Measurements from ENCODE around the gene GNAT1. TPM values are rescaled to one million over a fixed set of nuclear protein-coding genes. Genes with fewer than 3 reads are reported as not detected.

Gene GNAT1
- total RNA-seq, 1 donor: not detected

DNA sequence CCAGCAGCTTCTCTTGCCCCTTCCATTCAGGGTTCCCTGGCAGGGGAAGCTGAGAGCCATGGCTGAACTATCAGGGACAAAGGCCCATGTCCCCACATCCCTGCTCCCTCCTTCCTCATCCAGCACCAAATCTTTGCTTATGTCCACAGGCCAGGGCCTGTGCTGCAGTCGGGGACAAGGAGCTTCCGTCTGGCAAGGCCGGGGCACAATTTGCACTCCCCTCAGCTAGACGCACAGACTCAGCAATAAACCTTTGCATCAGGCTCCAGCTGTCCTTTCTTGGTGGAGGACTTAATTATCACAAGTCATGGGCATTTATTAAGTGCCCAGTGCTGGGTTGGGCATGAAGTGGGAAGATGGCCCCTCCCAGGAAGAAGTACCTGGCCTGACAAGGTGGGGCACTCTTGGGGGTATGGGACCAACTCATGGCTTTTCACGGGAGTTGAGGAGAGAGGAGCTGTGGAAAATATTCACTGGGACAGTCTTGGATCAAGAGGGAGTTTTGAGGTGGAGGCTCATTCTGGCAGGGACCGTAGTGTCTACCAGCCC, 4.9 kb downstream of the GNAT1 start:
- TF ChIP-seq, protein P1, sequence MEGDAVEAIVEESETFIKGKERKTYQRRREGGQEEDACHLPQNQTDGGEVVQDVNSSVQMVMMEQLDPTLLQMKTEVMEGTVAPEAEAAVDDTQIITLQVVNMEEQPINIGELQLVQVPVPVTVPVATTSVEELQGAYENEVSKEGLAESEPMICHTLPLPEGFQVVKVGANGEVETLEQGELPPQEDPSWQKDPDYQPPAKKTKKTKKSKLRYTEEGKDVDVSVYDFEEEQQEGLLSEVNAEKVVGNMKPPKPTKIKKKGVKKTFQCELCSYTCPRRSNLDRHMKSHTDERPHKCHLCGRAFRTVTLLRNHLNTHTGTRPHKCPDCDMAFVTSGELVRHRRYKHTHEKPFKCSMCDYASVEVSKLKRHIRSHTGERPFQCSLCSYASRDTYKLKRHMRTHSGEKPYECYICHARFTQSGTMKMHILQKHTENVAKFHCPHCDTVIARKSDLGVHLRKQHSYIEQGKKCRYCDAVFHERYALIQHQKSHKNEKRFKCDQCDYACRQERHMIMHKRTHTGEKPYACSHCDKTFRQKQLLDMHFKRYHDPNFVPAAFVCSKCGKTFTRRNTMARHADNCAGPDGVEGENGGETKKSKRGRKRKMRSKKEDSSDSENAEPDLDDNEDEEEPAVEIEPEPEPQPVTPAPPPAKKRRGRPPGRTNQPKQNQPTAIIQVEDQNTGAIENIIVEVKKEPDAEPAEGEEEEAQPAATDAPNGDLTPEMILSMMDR (IDR thresholded peaks at IDR 0.05; ENCODE audit: insufficient read depth, low read length): no peak
- DNase-seq (ENCODE audit: low read depth): no peak
- H3K4me3 ChIP-seq (ENCODE audit: low read depth, low read length): no peak overlapping the region

DNA sequence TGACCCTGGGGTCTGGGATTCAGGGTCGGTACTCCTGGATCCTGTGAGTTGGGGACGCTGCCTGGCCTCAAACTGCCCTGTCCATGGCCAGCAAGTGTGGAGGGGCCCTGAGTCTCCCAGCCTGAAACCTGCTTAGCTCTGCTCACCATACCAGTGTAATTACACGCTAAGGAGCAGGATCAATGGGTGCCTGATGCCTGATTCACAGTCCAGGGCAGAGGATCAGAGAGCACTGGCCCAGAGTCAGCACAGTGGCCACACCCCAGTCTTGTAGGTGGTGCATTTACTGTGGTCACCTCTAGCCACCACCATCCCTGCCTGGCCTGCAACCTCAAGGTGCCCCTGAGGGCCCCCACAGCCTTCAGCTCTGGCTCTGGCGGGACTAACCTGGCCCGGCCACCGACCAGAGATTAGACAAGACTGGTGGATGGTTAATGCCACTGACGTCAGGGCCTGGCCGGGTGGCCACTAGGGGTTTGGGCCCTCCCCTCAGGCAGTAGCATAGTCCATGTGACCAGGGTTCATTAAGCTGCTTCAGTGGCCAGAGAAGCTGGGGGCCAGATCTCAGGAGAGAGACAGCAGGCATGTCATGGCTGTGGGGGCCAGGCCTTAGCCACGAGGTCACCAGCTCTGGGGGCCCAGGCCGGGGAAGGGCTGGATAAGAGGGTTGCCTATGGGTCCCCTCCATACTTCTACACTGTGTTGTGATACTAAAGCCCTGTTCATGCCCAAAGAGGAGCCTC, 10.3 kb downstream of the GNAT1 start:
- no peak for DNase-seq (ENCODE audit: low read depth)
- TF ChIP-seq, protein P1 (IDR thresholded peaks at IDR 0.05; ENCODE audit: insufficient read depth, low read length): no peak

DNA sequence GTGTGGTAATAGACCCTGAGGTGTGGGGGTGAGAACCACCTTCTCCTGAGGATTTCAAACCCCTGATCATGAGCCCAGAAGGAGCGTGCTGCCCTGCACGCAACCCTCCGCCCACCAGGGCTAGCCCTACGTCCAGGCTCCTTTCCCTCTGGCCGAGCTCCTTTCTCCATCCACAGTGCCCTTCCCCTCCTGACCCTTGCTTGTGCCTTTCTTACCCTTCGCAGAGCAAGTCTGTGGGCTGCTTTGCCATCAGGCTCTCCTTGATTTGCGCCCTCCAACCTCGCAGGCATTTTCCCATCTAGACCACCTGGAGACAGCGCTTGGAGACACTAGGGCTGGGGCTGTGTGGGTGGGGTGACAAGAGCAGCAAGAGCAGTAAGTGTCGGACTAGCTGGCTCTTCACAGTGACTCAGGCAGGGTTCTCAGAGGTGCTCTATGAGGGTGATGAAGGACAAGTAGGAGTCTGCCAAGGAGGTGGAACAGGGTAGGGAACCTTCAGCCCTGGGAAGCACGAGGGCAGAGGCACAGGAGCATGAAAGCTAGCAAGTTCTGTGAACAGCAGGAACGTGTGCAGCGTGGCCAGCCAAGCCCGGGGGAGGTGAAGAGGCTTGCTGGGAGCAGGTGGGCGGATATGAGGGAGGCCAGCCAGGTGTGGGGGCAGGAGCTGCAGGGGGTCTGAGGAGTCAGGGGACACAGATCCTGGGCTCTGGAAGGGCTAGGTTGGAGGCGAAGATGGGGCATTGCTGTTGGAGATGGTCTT, 11.1 kb downstream of the GNAT1 start:
- H3K4me3 ChIP-seq (ENCODE audit: low read depth, low read length): no peak overlapping the region
- TF ChIP-seq, protein P1 (IDR thresholded peaks at IDR 0.05; ENCODE audit: insufficient read depth, low read length): no peak
- no peak for DNase-seq (ENCODE audit: low read depth)

More for the DNA sequence above, 10.3 kb downstream of the GNAT1 start:
- H3K4me3 ChIP-seq (ENCODE audit: low read depth, low read length): no peak overlapping the region

DNA sequence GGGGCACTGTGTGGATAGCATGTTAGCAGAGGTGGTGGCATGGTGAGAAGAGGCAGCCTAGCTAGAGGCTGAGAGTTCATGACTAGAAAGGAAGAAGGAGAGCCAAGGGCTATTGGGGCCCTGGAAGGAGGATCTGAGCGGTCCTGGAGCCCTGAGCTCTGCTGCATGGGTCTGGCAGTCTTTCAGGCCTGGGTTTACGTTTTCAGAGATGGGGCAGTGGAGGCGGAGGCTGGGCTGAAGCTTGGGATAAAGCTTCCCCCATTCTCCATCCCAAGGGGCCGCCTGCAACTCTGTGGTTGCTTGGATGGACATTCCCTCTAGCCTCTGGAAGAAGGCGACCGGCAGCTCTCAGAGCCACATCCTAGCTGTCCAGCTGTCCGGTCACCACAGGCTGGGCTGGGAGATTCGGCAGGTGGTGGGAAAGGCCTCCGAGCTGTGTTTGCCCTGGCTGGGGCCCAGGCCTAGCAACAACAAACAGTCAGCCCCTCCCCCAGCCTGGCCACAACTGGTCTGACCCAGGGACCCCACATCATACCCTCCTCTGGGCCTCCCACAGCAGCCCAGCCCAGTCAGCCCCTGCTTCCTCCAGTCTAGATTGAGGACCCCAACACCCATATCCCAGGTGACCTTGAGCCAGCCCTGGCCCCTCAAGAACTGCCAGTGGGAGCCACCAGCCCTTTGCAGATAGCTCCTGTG, 11.9 kb downstream of the GNAT1 start:
- TF ChIP-seq, protein P1 (IDR thresholded peaks at IDR 0.05; ENCODE audit: insufficient read depth, low read length): no peak
- DNase-seq (ENCODE audit: low read depth): no peak
- H3K4me3 ChIP-seq (ENCODE audit: low read depth, low read length): no peak overlapping the region

DNA sequence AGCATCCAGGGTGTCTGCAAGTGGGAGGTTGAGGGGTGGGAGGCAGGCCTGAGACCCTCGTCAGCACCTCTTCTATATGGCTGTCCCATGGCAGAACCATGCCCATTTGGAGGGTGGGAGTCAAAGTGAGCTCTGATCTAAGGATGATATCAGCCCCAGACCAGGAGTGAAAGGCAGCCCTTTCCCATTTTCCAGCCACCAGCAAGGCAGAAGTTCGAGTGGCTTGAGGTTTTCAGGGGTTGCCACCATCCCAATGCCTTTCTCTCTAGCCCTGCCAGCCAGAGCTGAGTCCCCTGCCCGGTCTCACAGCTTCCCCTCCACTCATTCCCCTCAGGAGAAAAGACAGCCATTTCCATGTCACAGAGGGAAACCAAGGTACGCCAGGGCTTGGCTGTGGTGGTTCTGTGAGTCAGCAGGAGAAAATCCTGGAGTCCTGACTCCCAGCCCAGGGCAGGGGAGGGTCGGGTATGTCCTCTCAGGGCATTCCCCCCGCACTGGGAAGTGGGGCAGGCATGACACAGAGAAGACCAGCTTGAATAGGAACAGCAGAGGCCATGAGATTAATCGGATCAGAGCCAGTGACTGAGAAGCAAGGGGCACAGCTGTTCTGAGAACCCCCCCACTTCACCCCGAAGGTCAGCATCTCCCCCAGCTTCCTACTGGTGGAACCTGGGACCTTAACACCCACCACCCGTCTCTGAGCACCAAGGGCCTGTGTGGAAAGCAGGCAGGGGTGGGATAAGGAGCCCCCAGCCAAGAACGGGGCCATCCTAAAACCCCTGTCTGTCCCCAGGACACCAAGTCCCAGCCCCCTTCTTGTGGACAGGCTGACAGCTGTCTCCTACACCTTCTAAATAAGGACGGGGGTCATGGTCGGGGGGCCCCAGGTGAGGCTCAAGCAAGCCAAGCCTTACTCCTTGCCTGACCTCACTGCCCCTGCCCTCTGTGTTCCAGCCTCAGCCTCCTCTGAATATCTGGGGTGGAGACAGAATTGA, 12.7 kb downstream of the GNAT1 start:
- TF ChIP-seq, protein P1 (IDR thresholded peaks at IDR 0.05; ENCODE audit: insufficient read depth, low read length): no peak
- no peak for DNase-seq (ENCODE audit: low read depth)
- H3K4me3 ChIP-seq (ENCODE audit: low read depth, low read length): no peak overlapping the region
